K562 (cell line): ENCODE data around the gene HELZ.

Experiments
- ARID4B ChIP-seq: sonication (generic); formaldehyde crosslinking; IDR thresholded peaks from 2 replicates; pipeline ENCODE4 v1.8.0; 2022; ENCODE audit warnings: mild to moderate bottlenecking, missing genetic modification reagents
- BRCA1 ChIP-seq, 2 experiments: fragments of 450-650 bp in 1 of 2; sonication (generic) in 1 of 2; formaldehyde crosslinking in 1 of 2; IDR thresholded peaks; 2 replicates each; pipeline versions ENCODE4 v1.5.0 to v1.6.1; 2017 to 2020; ENCODE audit warnings: mild to moderate bottlenecking in 1 of 2, missing genetic modification reagents in 1 of 2
- CHD1 ChIP-seq: fragments of 200-600 bp; sonication (generic); IDR thresholded peaks from one replicate; pipeline ENCODE4 v1.6.1; 2012; ENCODE audit warnings: mild to moderate bottlenecking, moderate library complexity, low read length, inconsistent platforms
- EZH2 ChIP-seq: IDR thresholded peaks from 2 replicates; pipeline ENCODE4 v1.6.1; 2012; ENCODE audit warnings: low read depth, mild to moderate bottlenecking, inconsistent platforms, low read length, borderline replicate concordance
- FOS ChIP-seq: IDR thresholded peaks from 3 replicates; pipeline ENCODE4 v1.6.1; 2011; ENCODE audit not compliant: insufficient read length; ENCODE audit errors: extremely low read depth
- FOXA1 ChIP-seq: fragments of 450-650 bp; IDR thresholded peaks from 2 replicates; pipeline ENCODE4 v1.6.1; 2016; ENCODE audit warnings: mild to moderate bottlenecking, borderline replicate concordance
- PRPF4 ChIP-seq: fragments of 200-400 bp; formaldehyde crosslinking; IDR thresholded peaks from one replicate; pipeline ENCODE4 v1.6.1; 2017; ENCODE audit warnings: low read length, low read depth, mild to moderate bottlenecking; ENCODE audit not compliant: insufficient read depth, poor library complexity, severe bottlenecking
- TF ChIP-seq, protein P1 (sequence below), 2 experiments: fragments of 450-650 bp in 1 of 2; sonication (generic) in 1 of 2; formaldehyde crosslinking in 1 of 2; IDR thresholded peaks; 2 replicates each; pipeline versions ENCODE4 v1.7.1 to v1.9.0; 2016 to 2022; ENCODE audit warnings: inconsistent platforms in 1 of 2, mild to moderate bottlenecking in 1 of 2, missing genetic modification reagents in 1 of 2
- TF ChIP-seq, protein P2 (sequence below): fragments of 250-450 bp; sonication (Bioruptor Pico); IDR thresholded peaks from 2 replicates; pipeline ENCODE4 v1.8.0; 2022; ENCODE audit warnings: moderate library complexity, mild to moderate bottlenecking, inconsistent platforms

DNA sequence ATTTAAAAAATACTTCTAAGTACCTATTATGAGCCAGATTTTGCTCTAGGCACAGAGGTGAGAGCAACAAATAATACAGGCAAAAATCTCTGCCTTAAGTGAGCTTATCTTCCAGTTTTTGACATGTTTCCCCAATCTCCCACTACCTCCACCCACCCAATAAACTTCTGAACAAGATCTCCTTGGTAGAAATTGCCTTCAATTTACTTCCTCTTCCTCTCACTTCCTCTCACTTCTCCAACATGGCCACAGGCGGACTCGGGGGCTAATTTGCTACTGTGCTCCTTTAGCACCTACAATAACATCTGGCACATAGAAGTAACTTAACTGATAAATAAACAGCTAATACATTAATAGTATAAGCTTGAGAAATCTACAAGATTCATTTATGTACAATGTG lies 118.0 kb downstream of the HELZ start:
- TF ChIP-seq PRPF4: no peak
- TF ChIP-seq EZH2: no peak
- TF ChIP-seq FOXA1: no peak
- no peak for TF ChIP-seq ARID4B
- TF ChIP-seq FOS: no peak
- TF ChIP-seq CHD1: no peak
- TF ChIP-seq, protein P1, sequence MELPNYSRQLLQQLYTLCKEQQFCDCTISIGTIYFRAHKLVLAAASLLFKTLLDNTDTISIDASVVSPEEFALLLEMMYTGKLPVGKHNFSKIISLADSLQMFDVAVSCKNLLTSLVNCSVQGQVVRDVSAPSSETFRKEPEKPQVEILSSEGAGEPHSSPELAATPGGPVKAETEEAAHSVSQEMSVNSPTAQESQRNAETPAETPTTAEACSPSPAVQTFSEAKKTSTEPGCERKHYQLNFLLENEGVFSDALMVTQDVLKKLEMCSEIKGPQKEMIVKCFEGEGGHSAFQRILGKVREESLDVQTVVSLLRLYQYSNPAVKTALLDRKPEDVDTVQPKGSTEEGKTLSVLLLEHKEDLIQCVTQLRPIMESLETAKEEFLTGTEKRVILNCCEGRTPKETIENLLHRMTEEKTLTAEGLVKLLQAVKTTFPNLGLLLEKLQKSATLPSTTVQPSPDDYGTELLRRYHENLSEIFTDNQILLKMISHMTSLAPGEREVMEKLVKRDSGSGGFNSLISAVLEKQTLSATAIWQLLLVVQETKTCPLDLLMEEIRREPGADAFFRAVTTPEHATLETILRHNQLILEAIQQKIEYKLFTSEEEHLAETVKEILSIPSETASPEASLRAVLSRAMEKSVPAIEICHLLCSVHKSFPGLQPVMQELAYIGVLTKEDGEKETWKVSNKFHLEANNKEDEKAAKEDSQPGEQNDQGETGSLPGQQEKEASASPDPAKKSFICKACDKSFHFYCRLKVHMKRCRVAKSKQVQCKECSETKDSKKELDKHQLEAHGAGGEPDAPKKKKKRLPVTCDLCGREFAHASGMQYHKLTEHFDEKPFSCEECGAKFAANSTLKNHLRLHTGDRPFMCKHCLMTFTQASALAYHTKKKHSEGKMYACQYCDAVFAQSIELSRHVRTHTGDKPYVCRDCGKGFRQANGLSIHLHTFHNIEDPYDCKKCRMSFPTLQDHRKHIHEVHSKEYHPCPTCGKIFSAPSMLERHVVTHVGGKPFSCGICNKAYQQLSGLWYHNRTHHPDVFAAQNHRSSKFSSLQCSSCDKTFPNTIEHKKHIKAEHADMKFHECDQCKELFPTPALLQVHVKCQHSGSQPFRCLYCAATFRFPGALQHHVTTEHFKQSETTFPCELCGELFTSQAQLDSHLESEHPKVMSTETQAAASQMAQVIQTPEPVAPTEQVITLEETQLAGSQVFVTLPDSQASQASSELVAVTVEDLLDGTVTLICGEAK (IDR thresholded peaks at IDR 0.05): no peak
- TF ChIP-seq, protein P1 (CRISPR knock-in tag; IDR thresholded peaks at IDR 0.05): no peak
- TF ChIP-seq, protein P2, sequence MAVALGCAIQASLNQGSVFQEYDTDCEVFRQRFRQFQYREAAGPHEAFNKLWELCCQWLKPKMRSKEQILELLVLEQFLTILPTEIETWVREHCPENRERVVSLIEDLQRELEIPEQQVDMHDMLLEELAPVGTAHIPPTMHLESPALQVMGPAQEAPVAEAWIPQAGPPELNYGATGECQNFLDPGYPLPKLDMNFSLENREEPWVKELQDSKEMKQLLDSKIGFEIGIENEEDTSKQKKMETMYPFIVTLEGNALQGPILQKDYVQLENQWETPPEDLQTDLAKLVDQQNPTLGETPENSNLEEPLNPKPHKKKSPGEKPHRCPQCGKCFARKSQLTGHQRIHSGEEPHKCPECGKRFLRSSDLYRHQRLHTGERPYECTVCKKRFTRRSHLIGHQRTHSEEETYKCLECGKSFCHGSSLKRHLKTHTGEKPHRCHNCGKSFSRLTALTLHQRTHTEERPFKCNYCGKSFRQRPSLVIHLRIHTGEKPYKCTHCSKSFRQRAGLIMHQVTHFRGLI (CRISPR knock-in tag): no peak
- TF ChIP-seq BRCA1 (IDR thresholded peaks at IDR 0.05): no peak
- no peak for TF ChIP-seq BRCA1 (CRISPR knock-in tag; IDR thresholded peaks at IDR 0.05)
